Measurements from ENCODE around the gene ZSWIM9. TPM values are rescaled to one million over a fixed set of nuclear protein-coding genes. Genes with fewer than 3 reads are reported as not detected.
A peak's percentile ranks its signal among the peaks of the same experiment; 100 is the strongest.

The ZSWIM9 gene
- 1.6 and 1.8 TPM in 2 replicates for total RNA-seq

GRCh38 chr19:48169939-48170803 is at the start of gene ZSWIM9, which contains the start of gene LIG1:
ZSWIM9 (plus strand) TSS chr19:48170680; CDS start chr19:48171803, 1,123 bp downstream.
LIG1 (minus strand) TSS chr19:48170344; CDS start chr19:48165566, 4,778 bp downstream.
- peaks cover 1% of the 10 kb centered on the region for H3K36me3 ChIP-seq (ENCODE audit: control insufficient read depth, insufficient read depth, low read length)
- DNase-seq (ENCODE audit: low read depth): peak; percentile 72
- TF ChIP-seq CTCF (IDR thresholded peaks at IDR 0.05; ENCODE audit: insufficient read depth, low read length, poor library complexity, severe bottlenecking): no peak
- H3K27me3 ChIP-seq (ENCODE audit: control insufficient read depth, insufficient read depth, low read length): no peaks in the 10 kb centered on the region
- peak within 1 kb of the TSS; percentile 80 for H3K4me3 ChIP-seq (ENCODE audit: low read depth, low read length)

GRCh38 chr19:48121066-48121465 is 49.4 kb upstream of the ZSWIM9 start:
- no peak for TF ChIP-seq CTCF (IDR thresholded peaks at IDR 0.05; ENCODE audit: insufficient read depth, low read length, poor library complexity, severe bottlenecking)
- H3K36me3 ChIP-seq (ENCODE audit: control insufficient read depth, insufficient read depth, low read length): no peaks in the 10 kb centered on the region
- no peaks in the 10 kb centered on the region for H3K27me3 ChIP-seq (ENCODE audit: control insufficient read depth, insufficient read depth, low read length)

GRCh38 chr19:48121909-48122371 is 48.5 kb upstream of the ZSWIM9 start:
- H3K36me3 ChIP-seq (ENCODE audit: control insufficient read depth, insufficient read depth, low read length): no peaks in the 10 kb centered on the region
- no peak overlapping the region for H3K4me3 ChIP-seq (ENCODE audit: low read depth, low read length)
- no peaks in the 10 kb centered on the region for H3K27me3 ChIP-seq (ENCODE audit: control insufficient read depth, insufficient read depth, low read length)
- no peak for DNase-seq (ENCODE audit: low read depth)
- TF ChIP-seq CTCF (IDR thresholded peaks at IDR 0.05; ENCODE audit: insufficient read depth, low read length, poor library complexity, severe bottlenecking): no peak

More at GRCh38 chr19:48121066-48121465, 49.4 kb upstream of the ZSWIM9 start:
- DNase-seq (ENCODE audit: low read depth): no peak
- no peak overlapping the region for H3K4me3 ChIP-seq (ENCODE audit: low read depth, low read length)

GRCh38 chr19:48122421-48122820 is 48.1 kb upstream of the ZSWIM9 start:
- Histone ChIP-seq H3K27me3 (ENCODE audit: control insufficient read depth, insufficient read depth, low read length) (no peaks in the 10 kb centered on the region), H3K4me3 (ENCODE audit: low read depth, low read length) (no peak overlapping the region), H3K36me3 (ENCODE audit: control insufficient read depth, insufficient read depth, low read length) (no peaks in the 10 kb centered on the region)
- TF ChIP-seq CTCF (IDR thresholded peaks at IDR 0.05; ENCODE audit: insufficient read depth, low read length, poor library complexity, severe bottlenecking): no peak
- no peak for DNase-seq (ENCODE audit: low read depth)

- Histone ChIP-seq H3K36me3 (ENCODE audit: control insufficient read depth, insufficient read depth, low read length) (no peaks in the 10 kb centered on the region), H3K27me3 (ENCODE audit: control insufficient read depth, insufficient read depth, low read length) (no peaks in the 10 kb centered on the region), H3K4me3 (ENCODE audit: low read depth, low read length) (no peak overlapping the region)
- peak; percentile 13 for TF ChIP-seq CTCF (IDR thresholded peaks at IDR 0.05; ENCODE audit: insufficient read depth, low read length, poor library complexity, severe bottlenecking)
- peak; percentile 60 for DNase-seq (ENCODE audit: low read depth)
Observed at GRCh38 chr19:48123907-48124651, 46.4 kb upstream of the ZSWIM9 start.
